K562 (cell line): ENCODE data around the gene COQ4. TPM values are rescaled to one million over a fixed set of nuclear protein-coding genes. Genes with fewer than 3 reads are reported as not detected.

Source experiments
- ARID2 ChIP-seq: fragments of 450-650 bp; IDR thresholded peaks from 2 replicates; pipeline ENCODE4 v1.6.1; 2017; ENCODE audit warnings: antibody characterized with exemption, mild to moderate bottlenecking
- ARNT ChIP-seq, 2 experiments: fragments of 450-650 bp; IDR thresholded peaks; 2 replicates each; pipeline ENCODE4 v1.6.1; 2016; ENCODE audit warnings: mild to moderate bottlenecking in 1 of 2
- BRF1 ChIP-seq: IDR thresholded peaks from 3 replicates; pipeline ENCODE4 v1.6.1; 2011; ENCODE audit warnings: borderline replicate concordance, mild to moderate bottlenecking; ENCODE audit not compliant: insufficient read length; ENCODE audit errors: extremely low read depth
- KDM4B ChIP-seq, 2 experiments: fragments of 450-650 bp in 1 of 2; sonication (generic) in 1 of 2; IDR thresholded peaks; 2 replicates each; pipeline ENCODE4 v1.6.1; 2016 to 2017; ENCODE audit warnings: borderline replicate concordance in 2 of 2, antibody characterized with exemption in 1 of 2, low read depth in 1 of 2, mild to moderate bottlenecking in 1 of 2
- KDM5B ChIP-seq: fragments of 200-600 bp; sonication (generic); IDR thresholded peaks from 2 replicates; pipeline ENCODE4 v1.6.1; 2012; ENCODE audit warnings: low read depth, mild to moderate bottlenecking, moderate library complexity, low read length, control low read depth, inconsistent platforms; ENCODE audit not compliant: insufficient replicate concordance
- LCOR ChIP-seq: sonication (generic); formaldehyde crosslinking; IDR thresholded peaks from 2 replicates; pipeline ENCODE4 v1.8.0; 2022; ENCODE audit warnings: mild to moderate bottlenecking, missing genetic modification reagents
- NBN ChIP-seq: fragments of 450-650 bp; IDR thresholded peaks from 2 replicates; pipeline ENCODE4 v1.6.1; 2016; ENCODE audit warnings: low read depth, mild to moderate bottlenecking
- PHB ChIP-seq: fragments of 250-450 bp; sonication (Bioruptor Pico); IDR thresholded peaks from 2 replicates; pipeline ENCODE4 v1.5.0; 2021
- SIX5 ChIP-seq, 2 experiments: IDR thresholded peaks; 2 replicates each; pipeline ENCODE4 v1.6.1; 2011; ENCODE audit warnings: low read length in 2 of 2, borderline replicate concordance in 1 of 2, low read depth in 1 of 2, mild to moderate bottlenecking in 1 of 2, moderate library complexity in 1 of 2; ENCODE audit not compliant: insufficient read depth in 1 of 2
- SLC30A9 ChIP-seq: fragments of 250-450 bp; sonication (Bioruptor Pico); IDR thresholded peaks from 2 replicates; pipeline ENCODE4 v1.8.0; 2022; ENCODE audit warnings: mild to moderate bottlenecking, moderate library complexity
- SRF ChIP-seq, 2 experiments: fragments of 250-450, 450-650 bp in 1 of 2; sonication (Bioruptor Pico) in 1 of 2; sonication (generic) in 1 of 2; formaldehyde crosslinking; IDR thresholded peaks; 2 replicates each; pipeline versions ENCODE4 v1.5.0 to v1.5.1; 2020 to 2022; ENCODE audit warnings: mild to moderate bottlenecking in 1 of 2, missing genetic modification reagents in 1 of 2
- TBP ChIP-seq: optimal IDR thresholded peaks from 2 replicates; pipeline ENCODE3; 2011; ENCODE audit warnings: low read depth, low read length, improper control_type of control experiment
- YY1 ChIP-seq, 3 experiments: IDR thresholded peaks; 2 replicates each; pipeline ENCODE4 v1.6.1; 2011; ENCODE audit warnings: low read length in 2 of 3, mild to moderate bottlenecking in 2 of 3, moderate library complexity in 2 of 3, borderline replicate concordance in 1 of 3, control low read depth in 1 of 3, low read depth in 1 of 3; ENCODE audit not compliant: insufficient read depth in 3 of 3, insufficient replicate concordance in 2 of 3, control insufficient read depth in 1 of 3, insufficient read length in 1 of 3; ENCODE audit errors: extremely low read depth in 1 of 3
- ZNF551 ChIP-seq: fragments of 250-450 bp; sonication (Bioruptor Pico); IDR thresholded peaks from 2 replicates; pipeline ENCODE4 v1.5.0; 2021; ENCODE audit warnings: mild to moderate bottlenecking, moderate library complexity
- polyA plus RNA-seq, 8 experiments: library from polyadenylated mRNA; depleted of rRNA in 4 of 8; stranded (reverse) in 5 of 8; unstranded in 3 of 8; fragments of >200 nt; fragmentation: Nextera tagmentation in 2 of 8; fragmentation: Illumina TruSeq in 1 of 8; extraction: Ambion mirVana in 2 of 8; extraction: Trizol in 1 of 8; gene quantifications; 2 replicates each; pipeline versions ENCODE4 v1.2.1 to v1.2.3, GENCODE V29; 2011 to 2014; ENCODE audit warnings: inconsistent platforms in 1 of 8, missing spikeins in 1 of 8
- total RNA-seq, 7 experiments: library from RNA; depleted of rRNA in 6 of 7; stranded (reverse); fragments of >200 nt in 6 of 7; fragmentation: Illumina TruSeq in 2 of 7; extraction: Trizol in 2 of 7; gene quantifications; 2 replicates each; pipeline versions ENCODE4 v1.2.1 to v1.2.3, GENCODE V29; 2011 to 2021; ENCODE audit warnings: low replicate concordance in 1 of 7
- TF ChIP-seq, protein P1 (sequence below): sonication (generic); formaldehyde crosslinking; IDR thresholded peaks from 2 replicates; pipeline ENCODE4 v1.8.1; 2023; ENCODE audit warnings: mild to moderate bottlenecking, missing genetic modification reagents

The COQ4 gene
- total and polyA plus RNA-seq, 9 of the 15 experiments (the other 6 are each of a cell fraction or from before 2014, with no cell fraction given): 9.1 to 135 (median 67.2) TPM

DNA sequence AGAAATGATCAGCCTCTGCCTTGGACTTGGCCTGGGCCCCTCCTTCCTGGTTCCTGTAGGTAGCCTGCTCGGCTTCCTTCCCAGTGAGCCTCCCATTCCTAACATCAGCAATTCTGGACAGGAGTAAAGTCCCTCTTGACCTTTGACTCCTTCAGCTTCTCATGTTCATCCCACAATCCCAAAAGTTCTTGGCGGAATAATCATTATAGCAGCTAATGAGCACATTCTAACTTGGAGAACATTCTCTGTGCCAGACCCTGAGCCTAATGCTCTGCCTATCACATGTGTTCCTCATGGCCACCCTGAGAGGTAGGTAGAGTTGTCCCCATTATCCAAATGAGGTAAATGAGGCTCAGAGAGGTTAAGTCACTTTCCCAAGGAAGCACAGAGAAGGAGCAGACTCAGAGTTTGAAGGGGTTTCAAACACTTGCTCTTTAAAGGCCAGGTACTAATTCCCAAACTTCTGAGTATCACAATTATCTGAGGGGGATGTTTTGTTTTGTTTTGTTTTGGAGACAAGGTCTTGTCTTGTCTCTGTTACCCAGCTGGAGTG lies 25.3 kb upstream of the COQ4 start (continued):
- TF ChIP-seq, protein P1, sequence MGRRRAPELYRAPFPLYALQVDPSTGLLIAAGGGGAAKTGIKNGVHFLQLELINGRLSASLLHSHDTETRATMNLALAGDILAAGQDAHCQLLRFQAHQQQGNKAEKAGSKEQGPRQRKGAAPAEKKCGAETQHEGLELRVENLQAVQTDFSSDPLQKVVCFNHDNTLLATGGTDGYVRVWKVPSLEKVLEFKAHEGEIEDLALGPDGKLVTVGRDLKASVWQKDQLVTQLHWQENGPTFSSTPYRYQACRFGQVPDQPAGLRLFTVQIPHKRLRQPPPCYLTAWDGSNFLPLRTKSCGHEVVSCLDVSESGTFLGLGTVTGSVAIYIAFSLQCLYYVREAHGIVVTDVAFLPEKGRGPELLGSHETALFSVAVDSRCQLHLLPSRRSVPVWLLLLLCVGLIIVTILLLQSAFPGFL (CRISPR knock-in tag): no peak
- TF ChIP-seq LCOR (CRISPR knock-in tag): no peak
- no peak for TF ChIP-seq SLC30A9 (CRISPR knock-in tag)
- no peak for TF ChIP-seq YY1 (IDR thresholded peaks at IDR 0.05; ENCODE audit: borderline replicate concordance in 1 of 3, control insufficient read depth in 1 of 3, extremely low read depth in 1 of 3, insufficient read depth in 3 of 3, insufficient read length in 1 of 3, insufficient replicate concordance in 2 of 3, low read depth in 1 of 3, low read length in 2 of 3)
- no peak for TF ChIP-seq KDM5B
- TF ChIP-seq KDM4B (IDR thresholded peaks at IDR 0.05; ENCODE audit: borderline replicate concordance in 2 of 2, low read depth in 1 of 2): no peak
- no peak for TF ChIP-seq BRF1
- TF ChIP-seq SIX5 (IDR thresholded peaks at IDR 0.05; ENCODE audit: borderline replicate concordance in 1 of 2, insufficient read depth in 1 of 2, low read depth in 1 of 2, low read length in 2 of 2): no peak
- TF ChIP-seq NBN: no peak
- TF ChIP-seq ARID2: no peak
- TF ChIP-seq PHB: no peak
- peak; percentile 44 for TF ChIP-seq TBP
- no peak for TF ChIP-seq SRF (CRISPR knock-in tag; IDR thresholded peaks at IDR 0.05)
- TF ChIP-seq ARNT (IDR thresholded peaks at IDR 0.05): no peak
- TF ChIP-seq ZNF551 (CRISPR knock-in tag): peak; percentile 31; the same call in 1 of the 2 replicates
